H9 (cell line): ENCODE measurements around the gene BOD1. TPM values are rescaled to one million over a fixed set of nuclear protein-coding genes. Genes with fewer than 3 reads are reported as not detected.

Experiments used
- DNase-seq: peaks from one replicate; pipeline ENCODE4 v3.0.0-alpha.2; 2017
- H2AFZ ChIP-seq: one replicate; pipeline ENCODE4 v1.6.1; 2013; ENCODE audit warnings: mild to moderate bottlenecking, low read length, control low read depth, moderate library complexity
- H2AK5ac ChIP-seq: 2 replicates; pipeline ENCODE4 v1.6.1; 2013; ENCODE audit warnings: low read length, control low read depth, mixed read lengths; ENCODE audit not compliant: insufficient read length
- H2BK120ac ChIP-seq: one replicate; pipeline ENCODE4 v1.6.1; 2013; ENCODE audit warnings: low read depth, mild to moderate bottlenecking, low read length, control low read depth, inconsistent platforms; ENCODE audit not compliant: poor library complexity, severe bottlenecking
- H2BK12ac ChIP-seq: 2 replicates; pipeline ENCODE4 v1.6.1; 2013; ENCODE audit warnings: low read length, control low read depth, mixed read lengths, low read depth; ENCODE audit not compliant: insufficient read length
- H2BK15ac ChIP-seq: 2 replicates; pipeline ENCODE4 v1.6.1; 2013; ENCODE audit warnings: low read depth, low read length, control low read depth
- H2BK20ac ChIP-seq: one replicate; pipeline ENCODE4 v1.6.1; 2013; ENCODE audit warnings: low read depth, mild to moderate bottlenecking, low read length, control low read depth, inconsistent platforms; ENCODE audit not compliant: poor library complexity, severe bottlenecking
- H2BK5ac ChIP-seq: 2 replicates; pipeline ENCODE4 v1.6.1; 2013; ENCODE audit warnings: low read length, control low read depth, mixed read lengths; ENCODE audit not compliant: insufficient read length
- H3K14ac ChIP-seq: 2 replicates; pipeline ENCODE4 v1.6.1; 2013; ENCODE audit warnings: low read length, control low read depth; ENCODE audit not compliant: insufficient read depth
- H3K18ac ChIP-seq: 2 replicates; pipeline ENCODE4 v1.6.1; 2013; ENCODE audit warnings: low read depth, mild to moderate bottlenecking, mixed read lengths, low read length, control low read depth; ENCODE audit not compliant: insufficient read length
- H3K23ac ChIP-seq: 2 replicates; pipeline ENCODE4 v1.6.1; 2013; ENCODE audit warnings: low read length, control low read depth, mixed read lengths, low read depth; ENCODE audit not compliant: insufficient read length
- H3K23me2 ChIP-seq: 2 replicates; pipeline ENCODE4 v1.6.1; 2013; ENCODE audit warnings: low read depth, mild to moderate bottlenecking, mixed read lengths, low read length, control low read depth; ENCODE audit not compliant: insufficient read length, poor library complexity, severe bottlenecking
- H3K27ac ChIP-seq: 2 replicates; pipeline ENCODE4 v1.5.1; 2013; ENCODE audit warnings: low read length, control low read depth, mixed read lengths, low read depth; ENCODE audit not compliant: insufficient read length
- H3K27me3 ChIP-seq: 2 replicates; pipeline ENCODE4 v1.6.1; 2013; ENCODE audit warnings: low read length, control low read depth, inconsistent platforms; ENCODE audit not compliant: insufficient read depth
- H3K4ac ChIP-seq: 2 replicates; pipeline ENCODE4 v1.6.1; 2013; ENCODE audit warnings: low read depth, mild to moderate bottlenecking, control low read depth, inconsistent platforms, low read length, moderate library complexity
- H3K4me1 ChIP-seq: 2 replicates; pipeline ENCODE4 v1.6.1; 2013; ENCODE audit warnings: low read length, control low read depth, inconsistent platforms; ENCODE audit not compliant: insufficient read depth
- H3K4me2 ChIP-seq: 2 replicates; pipeline ENCODE4 v1.6.1; 2013; ENCODE audit warnings: low read length, control low read depth, mixed read lengths; ENCODE audit not compliant: insufficient read length, insufficient read depth
- H3K56ac ChIP-seq: 2 replicates; pipeline ENCODE4 v1.6.1; 2013; ENCODE audit warnings: low read depth, mild to moderate bottlenecking, mixed read lengths, low read length, control low read depth; ENCODE audit not compliant: insufficient read length
- H3K79me1 ChIP-seq: 2 replicates; pipeline ENCODE4 v1.6.1; 2013; ENCODE audit warnings: low read depth, mild to moderate bottlenecking, moderate library complexity, low read length, control low read depth, inconsistent platforms; ENCODE audit not compliant: insufficient read depth, poor library complexity, severe bottlenecking
- H3K79me2 ChIP-seq: 2 replicates; pipeline ENCODE4 v1.6.1; 2013; ENCODE audit warnings: low read length, control low read depth, inconsistent platforms; ENCODE audit not compliant: insufficient read depth
- H3K9ac ChIP-seq: 2 replicates; pipeline ENCODE4 v1.6.1; 2013; ENCODE audit warnings: low read length, control low read depth, mixed read lengths; ENCODE audit not compliant: insufficient read length; ENCODE audit errors: extremely low read depth
- H3K9me3 ChIP-seq: one replicate; pipeline ENCODE4 v1.6.1; 2013; ENCODE audit warnings: low read depth, low read length, inconsistent platforms; ENCODE audit not compliant: control insufficient read depth
- H3T11ph ChIP-seq: one replicate; pipeline ENCODE4 v1.6.1; 2013; ENCODE audit warnings: mild to moderate bottlenecking, low read length, control low read depth, inconsistent platforms
- H4K20me1 ChIP-seq: one replicate; pipeline ENCODE4 v1.6.1; 2013; ENCODE audit not compliant: control insufficient read depth, insufficient read length, insufficient read depth
- H4K5ac ChIP-seq: 2 replicates; pipeline ENCODE4 v1.6.1; 2013; ENCODE audit warnings: low read depth, mild to moderate bottlenecking, mixed read lengths, low read length, control low read depth; ENCODE audit not compliant: insufficient read length
- H4K8ac ChIP-seq: replicated peaks from 2 replicates; pipeline ENCODE4 v1.6.1; 2013; ENCODE audit warnings: low read length, control low read depth, mixed read lengths, low read depth; ENCODE audit not compliant: insufficient read length
- H4K91ac ChIP-seq: 2 replicates; pipeline ENCODE4 v1.6.1; 2013; ENCODE audit warnings: low read depth, mild to moderate bottlenecking, moderate library complexity, mixed read lengths, low read length, control low read depth; ENCODE audit not compliant: insufficient read length
- H3K27ac Mint-ChIP-seq, 3 experiments: 2 replicates in 2 of 3; 3 replicates in 1 of 3; pipeline ENCODE4 v1.8.0; 2020 to 2021; ENCODE audit warnings: mixed read lengths in 3 of 3, mild to moderate bottlenecking in 1 of 3, moderate library complexity in 1 of 3
- H3K27me3 Mint-ChIP-seq: 2 replicates; pipeline ENCODE4 v1.8.0; 2021; ENCODE audit warnings: low read depth, mild to moderate bottlenecking, moderate library complexity, mixed read lengths
- H3K36me3 Mint-ChIP-seq, 3 experiments: 2 replicates in 2 of 3; 3 replicates in 1 of 3; pipeline ENCODE4 v1.8.0; 2020 to 2021; ENCODE audit warnings: low read depth in 3 of 3, mixed read lengths in 3 of 3; ENCODE audit not compliant: insufficient read depth in 1 of 3
- H3K4me1 Mint-ChIP-seq, 2 experiments: 2 replicates each; pipeline ENCODE4 v1.8.0; 2020; ENCODE audit warnings: mixed read lengths in 2 of 2
- H3K4me3 Mint-ChIP-seq, 2 experiments: 2 replicates in 1 of 2; 3 replicates in 1 of 2; pipeline ENCODE4 v1.8.0; 2020 to 2021; ENCODE audit warnings: mild to moderate bottlenecking in 2 of 2, mixed read lengths in 2 of 2, moderate library complexity in 1 of 2
- H3K9me3 Mint-ChIP-seq, 2 experiments: 2 replicates in 1 of 2; 3 replicates in 1 of 2; pipeline ENCODE4 v1.8.0; 2020; ENCODE audit warnings: mild to moderate bottlenecking in 2 of 2, mixed read lengths in 2 of 2, moderate library complexity in 1 of 2
- CTCF ChIP-seq: fragments of 200-600 bp; sonication (generic); conservative IDR thresholded peaks from 3 replicates; pipeline ENCODE4 v1.8.0; 2021; ENCODE audit warnings: antibody characterized with exemption, mild to moderate bottlenecking
- WGBS: extraction: QIAGEN DNeasy Blood & Tissue Kit; methylation state at CpG from one replicate; pipeline ENCODE4 v1.1.7; 2013; ENCODE audit warnings: missing lambda C conversion rate, low lambda C conversion rate, mixed read lengths; ENCODE audit not compliant: insufficient read length; ENCODE audit errors: extremely low coverage; 5-methylcytosine and 5-hydroxymethylcytosine counted together
- total RNA-seq: library from RNA; stranded (reverse); gene quantifications from 2 replicates; pipeline ENCODE4 v1.2.1, GENCODE V29; 2021

BOD1 gene
- total RNA-seq, 1 experiment from 2014 or later: 121 TPM

- Histone ChIP-seq H3K9me3 (no peaks in the 10 kb centered on the region), H2BK15ac (no peak overlapping the region), H4K91ac (no peak overlapping the region), H2AK5ac (no peak overlapping the region), H3K23ac (no peak overlapping the region), H3K27me3 (no peaks in the 10 kb centered on the region), H2AFZ (no peak overlapping the region), H4K20me1 (no peaks in the 10 kb centered on the region), H4K5ac (no peak overlapping the region), H3K14ac (no peak overlapping the region), H3K4me1 (peaks cover 3% of the 10 kb centered on the region; the same call in 1 of the 2 replicates), H2BK20ac (no peak overlapping the region), H3K27ac (no peak overlapping the region), H2BK12ac (no peak overlapping the region), H2BK5ac (no peak overlapping the region), H3T11ph (no peak overlapping the region), H3K18ac (no peak overlapping the region), H3K79me2 (no peaks in the 10 kb centered on the region), H3K23me2 (no peaks in the 10 kb centered on the region), H2BK120ac (no peak overlapping the region), H3K4ac (no peak overlapping the region), H3K79me1 (no peaks in the 10 kb centered on the region), H3K56ac (no peak overlapping the region), H3K4me2 (no peak overlapping the region), H4K8ac (no peak overlapping the region), H3K9ac (no peak overlapping the region)
- no peaks in the 10 kb centered on the region for H3K36me3 Mint-ChIP-seq
- peaks cover 32 to 38% of the 10 kb centered on the region in 2 experiments for H3K4me1 Mint-ChIP-seq
- no peak overlapping the region; a peak in 1 of 7 replicates for H3K27ac Mint-ChIP-seq
- H3K4me3 Mint-ChIP-seq: no peak overlapping the region
- H3K9me3 Mint-ChIP-seq: no peaks in the 10 kb centered on the region
- WGBS: no CpG with 5 or more reads among the region's 10 CpGs
- peaks cover 1% of the 10 kb centered on the region; the same call in 1 of the 2 replicates for H3K27me3 Mint-ChIP-seq
- no peak for TF ChIP-seq CTCF
- no peak for DNase-seq
Observed at GRCh38 chr5:173623296-173623771, 6.9 kb upstream of the BOD1 start.
